HEK293T (cell line): ENCODE data around the gene FER.
"Not testable (repeated sequence)": the region's sequence is repeated elsewhere in the genome, so short reads cannot be mapped to it uniquely, and the experiment has no call there.

Experiments
- CTCF ChIA-PET: fragments of 350-600 bp; formaldehyde crosslinking; extraction: SDS; loops from one replicate; lab custom pipeline; 2021; ENCODE audit warnings: antibody characterized with exemption, inconsistent platforms; lab: Yijun Ruan, JAX
- POLR2A ChIA-PET: fragments of 350-600 bp; formaldehyde crosslinking; extraction: SDS; loops from one replicate; lab custom pipeline; 2020; ENCODE audit warnings: antibody characterized with exemption, inconsistent platforms; lab: Yijun Ruan, JAX
- DNase-seq: peaks from one replicate; pipeline ENCODE4 v3.0.0; 2012; ENCODE audit warnings: mixed read lengths; ENCODE audit errors: extremely low spot score
- ARNT ChIP-seq: fragments of 450-650 bp; IDR thresholded peaks from 2 replicates; pipeline ENCODE4 v1.6.1; 2017; ENCODE audit warnings: mild to moderate bottlenecking
- BHLHE40 ChIP-seq: fragments of 450-650 bp; IDR thresholded peaks from 2 replicates; pipeline ENCODE4 v1.6.1; 2016; ENCODE audit warnings: mild to moderate bottlenecking, moderate library complexity, borderline replicate concordance
- CTBP1 ChIP-seq: fragments of 450-650 bp; IDR thresholded peaks from 2 replicates; pipeline ENCODE4 v1.6.1; 2016; ENCODE audit warnings: borderline replicate concordance
- ELF4 ChIP-seq: fragments of 450-650 bp; IDR thresholded peaks from 2 replicates; pipeline ENCODE4 v1.6.1; 2017; ENCODE audit warnings: antibody characterized with exemption
- FOXA1 ChIP-seq: fragments of 450-650 bp; IDR thresholded peaks from 2 replicates; pipeline ENCODE4 v1.6.1; 2016; ENCODE audit warnings: mild to moderate bottlenecking
- FOXK2 ChIP-seq: fragments of 450-650 bp; IDR thresholded peaks from 2 replicates; pipeline ENCODE4 v1.6.1; 2016; ENCODE audit warnings: mild to moderate bottlenecking
- FOXM1 ChIP-seq: fragments of 450-650 bp; IDR thresholded peaks from 2 replicates; pipeline ENCODE4 v1.6.1; 2017; ENCODE audit warnings: mild to moderate bottlenecking, borderline replicate concordance
- HDGF ChIP-seq: fragments of 450-650 bp; IDR thresholded peaks from 2 replicates; pipeline ENCODE4 v1.6.1; 2017; ENCODE audit warnings: antibody characterized with exemption, borderline replicate concordance
- L3MBTL2 ChIP-seq: fragments of 450-650 bp; conservative IDR thresholded peaks from 2 replicates; pipeline ENCODE4 v1.6.1; 2016; ENCODE audit warnings: mild to moderate bottlenecking
- LEF1 ChIP-seq: fragments of 450-650 bp; IDR thresholded peaks from 2 replicates; pipeline ENCODE4 v1.6.1; 2017; ENCODE audit warnings: mild to moderate bottlenecking, borderline replicate concordance
- NFRKB ChIP-seq: fragments of 450-650 bp; IDR thresholded peaks from 2 replicates; pipeline ENCODE4 v1.6.1; 2016; ENCODE audit warnings: mild to moderate bottlenecking, moderate library complexity
- PKNOX1 ChIP-seq: fragments of 450-650 bp; IDR thresholded peaks from 2 replicates; pipeline ENCODE4 v1.6.1; 2016
- SP1 ChIP-seq: fragments of 450-650 bp; IDR thresholded peaks from 2 replicates; pipeline ENCODE4 v1.6.1; 2017
- SUZ12 ChIP-seq: fragments of 450-650 bp; IDR thresholded peaks from 2 replicates; pipeline ENCODE4 v1.6.1; 2016; ENCODE audit warnings: mild to moderate bottlenecking
- TARDBP ChIP-seq: fragments of 450-650 bp; IDR thresholded peaks from 2 replicates; pipeline ENCODE4 v1.6.1; 2016
- ZNF384 ChIP-seq: fragments of 450-650 bp; IDR thresholded peaks from 2 replicates; pipeline ENCODE4 v1.6.1; 2016

The FER gene

DNA sequence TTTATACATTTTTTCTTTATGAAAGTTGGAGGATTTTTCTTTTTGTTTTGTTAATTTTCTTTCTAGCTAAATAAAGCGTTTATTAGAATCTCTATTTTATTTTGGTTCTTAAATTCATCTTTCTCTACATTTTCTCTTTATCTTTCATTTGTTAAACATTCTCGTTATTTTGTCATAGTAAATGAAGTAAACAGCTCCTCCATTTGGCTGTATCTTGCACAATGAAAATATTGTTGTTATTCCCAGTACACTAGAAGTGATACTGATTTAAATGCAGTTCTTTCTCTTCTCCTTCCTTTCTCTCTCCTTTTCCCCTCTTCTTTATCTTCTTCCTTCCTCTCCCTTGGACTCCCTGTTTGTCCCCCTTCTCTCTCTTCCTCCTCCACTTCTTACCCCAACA lies 88.8 kb downstream of the FER start:
- CTCF ChIA-PET = no interaction called here
- POLR2A ChIA-PET = no interaction called here
- TF ChIP-seq FOXA1 (no peak), SUZ12 (no peak), SP1 (no peak), ZNF384 (no peak)
- DNase-seq = no peak

GRCh38 chr5:108842260-108842941 lies 94.7 kb downstream of the FER start:
- CTCF ChIA-PET, DNase-seq, POLR2A ChIA-PET: not testable (repeated sequence)

- POLR2A ChIA-PET, DNase-seq, CTCF ChIA-PET: not testable (repeated sequence)
These were observed 103.4 kb downstream of the FER start for GRCh38 chr5:108851129-108851528.

DNA sequence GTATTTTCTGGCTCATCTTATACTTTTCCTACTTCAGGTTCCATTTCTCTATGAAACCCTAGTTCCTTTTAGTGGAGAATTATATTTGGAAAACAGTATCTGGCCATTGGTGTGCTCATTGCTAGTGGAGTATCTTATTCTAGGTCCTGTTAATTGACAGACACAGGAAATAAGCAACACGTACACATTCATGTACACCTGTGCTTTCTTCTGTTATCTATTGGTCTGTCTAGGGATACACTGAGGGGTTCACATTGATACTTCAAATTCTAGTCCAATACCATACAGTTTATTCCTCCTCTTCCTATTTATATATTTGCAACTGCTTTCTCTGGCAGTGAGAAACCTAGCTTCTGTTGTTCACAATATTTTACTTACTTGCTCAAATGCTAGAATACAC lies 110.2 kb downstream of the FER start:
- ChIA-PET CTCF (interaction anchor here (0.6 kb wide), 1 partner anchor 303 kb away, joined by 3 read pairs; no protein-coding TSS in a partner anchor), POLR2A (no interaction called here)
- TF ChIP-seq CTBP1 (no peak), FOXK2 (no peak), LEF1 (no peak), ELF4 (no peak), SP1 (no peak)
- DNase-seq = no peak

DNA sequence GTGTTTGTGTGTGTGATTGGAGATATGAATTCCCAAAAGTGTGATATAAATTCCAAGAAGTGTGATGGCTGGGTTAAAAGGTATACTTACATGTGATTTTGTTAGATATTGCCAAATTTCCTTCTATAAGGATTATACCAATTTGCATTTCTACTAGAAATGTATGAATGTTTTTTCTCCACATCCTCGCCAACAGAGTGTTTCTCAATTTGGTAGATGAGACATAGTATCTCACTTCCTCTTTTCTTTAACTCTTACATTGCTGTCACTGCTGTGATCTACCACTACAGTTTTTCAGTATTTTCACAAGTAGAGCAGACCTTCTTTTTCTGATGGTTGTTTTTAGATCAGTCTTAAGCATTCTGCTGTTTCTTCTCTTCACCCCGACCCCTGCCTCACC lies 111.3 kb downstream of the FER start:
- POLR2A ChIA-PET = no interaction called here
- CTCF ChIA-PET = no interaction called here
- DNase-seq = no peak
- TF ChIP-seq FOXM1 = no peak
- TF ChIP-seq ZNF384 = no peak
- TF ChIP-seq HDGF = no peak
- no peak for TF ChIP-seq NFRKB
- TF ChIP-seq LEF1 = no peak
- TF ChIP-seq CTBP1 = no peak
- no peak for TF ChIP-seq BHLHE40

DNA sequence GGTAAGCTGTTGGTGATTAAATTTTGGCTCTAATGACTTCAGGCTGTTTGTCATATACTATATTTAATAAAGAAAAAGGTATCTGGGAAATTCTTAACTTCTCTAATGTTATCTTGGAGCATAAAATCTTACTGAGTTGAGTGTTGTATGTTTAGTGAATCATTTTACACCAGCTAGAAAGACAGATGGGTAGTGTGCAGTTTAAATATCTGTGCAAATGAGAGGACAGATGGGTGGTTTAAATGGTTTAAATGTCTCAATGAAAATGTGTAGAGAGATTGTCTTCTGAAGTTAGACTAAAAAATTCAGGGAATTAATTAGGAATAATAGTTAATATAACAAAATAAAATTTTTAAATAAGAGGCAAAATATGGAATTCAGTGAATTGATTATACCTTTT lies 114.5 kb downstream of the FER start:
- POLR2A ChIA-PET = no interaction called here
- DNase-seq = no peak
- CTCF ChIA-PET = no interaction called here
- TF ChIP-seq FOXM1 (no peak), FOXK2 (no peak), ZNF384 (no peak), SUZ12 (no peak), HDGF (no peak), BHLHE40 (no peak), SP1 (no peak), TARDBP (no peak), ELF4 (no peak), CTBP1 (no peak), L3MBTL2 (no peak), PKNOX1 (no peak), ARNT (no peak), LEF1 (no peak)

DNA sequence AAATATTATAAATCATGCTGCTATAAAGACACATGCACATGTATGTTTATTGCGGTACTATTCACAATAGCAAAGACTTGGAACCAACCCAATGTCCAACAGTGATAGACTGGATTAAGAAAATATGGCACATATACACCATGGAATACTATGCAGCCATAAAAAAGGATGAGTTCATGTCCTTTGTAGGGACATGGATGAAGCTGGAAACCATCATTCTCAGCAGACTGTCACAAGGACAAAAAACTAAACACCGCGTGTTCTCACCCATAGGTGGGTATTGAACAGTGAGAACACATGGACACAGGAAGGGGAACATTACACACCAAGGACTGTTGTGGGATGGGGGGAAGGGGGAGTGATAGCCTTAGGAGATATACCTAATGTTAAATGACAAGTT lies 118.4 kb downstream of the FER start:
- CTCF ChIA-PET, DNase-seq, POLR2A ChIA-PET: not testable (repeated sequence)

DNA sequence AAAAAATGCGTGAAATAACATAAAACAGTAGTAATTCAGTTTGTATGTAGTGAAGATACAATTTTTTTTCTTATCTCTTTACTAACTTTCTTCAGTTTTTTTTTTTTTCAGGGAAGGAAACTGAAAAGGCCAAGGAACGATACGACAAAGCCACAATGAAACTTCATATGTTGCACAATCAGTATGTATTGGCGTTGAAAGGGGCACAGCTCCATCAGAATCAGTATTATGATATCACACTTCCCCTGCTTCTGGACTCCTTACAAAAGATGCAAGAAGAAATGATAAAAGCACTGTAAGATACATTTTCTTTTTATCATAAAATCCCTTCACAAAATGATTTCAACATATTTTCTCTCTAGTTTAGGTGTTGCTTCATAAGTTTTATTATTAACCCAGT lies 120.0 kb downstream of the FER start:
- ChIA-PET POLR2A (no interaction called here), CTCF (no interaction called here)
- DNase-seq = no peak
- TF ChIP-seq HDGF (no peak), TARDBP (no peak), FOXA1 (no peak), CTBP1 (no peak), ELF4 (no peak), ARNT (no peak), SUZ12 (no peak), NFRKB (no peak), BHLHE40 (no peak), LEF1 (no peak), L3MBTL2 (no peak), SP1 (no peak), ZNF384 (no peak), FOXK2 (no peak), PKNOX1 (no peak), FOXM1 (no peak)
